Loucy (cell line): Measurements from ENCODE around the gene PALM3.

ENCODE experiments used
- CTCF ChIP-seq: fragments of 200-600 bp; sonication (generic); conservative IDR thresholded peaks from 2 replicates; pipeline ENCODE4 v1.5.1; 2014; ENCODE audit warnings: mild to moderate bottlenecking, antibody characterized with exemption, low read length
- EZH2phosphoT487 ChIP-seq: fragments of 200-600 bp; IDR thresholded peaks from 2 replicates; pipeline ENCODE4 v1.6.1; 2018; ENCODE audit warnings: antibody characterized with exemption, mild to moderate bottlenecking, moderate library complexity, borderline replicate concordance

GRCh38 chr19:14096272-14096992 is 34.6 kb upstream of the PALM3 start:
- TF ChIP-seq CTCF: peak; percentile 37
- no peak for TF ChIP-seq EZH2phosphoT487
